Stimulated activated CD4-positive, alpha-beta T cell treated with anti-CD3 and anti-CD28 coated beads, Interleukin-12 subunit alpha, Interleukin-12 subunit beta, amount 100 ng/mL, for 4 hours (primary cell): ENCODE measurements around the gene C5.
"Not testable (repeated sequence)": the region's sequence is repeated elsewhere in the genome, so short reads cannot be mapped to it uniquely, and the experiment has no call there.

Experiments
- DNase-seq: peaks from one replicate; pipeline ENCODE4 v3.0.0-alpha.2; 2020

The C5 gene

GRCh38 chr9:121050128-121050988, at the start of gene C5:
Gene C5 (minus strand): TSS chr9:121050275. CDS start chr9:121050246, 29 bp downstream.
- no peak for DNase-seq

GRCh38 chr9:121098567-121099198, 48.6 kb upstream of the C5 start:
- DNase-seq: no peak

DNA sequence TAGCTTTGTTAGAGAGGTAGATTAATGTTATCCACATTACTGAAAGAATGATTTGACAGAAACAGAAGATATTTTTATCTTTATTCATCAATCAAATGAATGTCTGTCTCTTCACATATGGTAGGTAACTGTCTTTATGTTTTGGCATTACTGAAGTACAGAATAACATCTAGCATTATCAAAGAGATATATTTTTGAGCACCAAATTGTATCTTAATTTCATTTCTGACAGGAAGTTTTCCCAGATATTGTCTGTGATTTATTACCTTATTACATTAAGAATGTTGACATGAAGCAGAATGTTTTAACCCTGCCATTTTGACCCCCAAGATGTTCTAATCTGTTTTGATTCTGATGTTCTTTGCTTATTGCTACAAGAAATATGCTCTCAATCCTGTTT, 45.0 kb upstream of the C5 start:
- no peak for DNase-seq

GRCh38 chr9:121090743-121091142, 40.7 kb upstream of the C5 start:
- DNase-seq: not testable (repeated sequence)

GRCh38 chr9:121088576-121088975, 38.5 kb upstream of the C5 start:
- DNase-seq: no peak

- no peak for DNase-seq
Measured at GRCh38 chr9:121085661-121086060, 35.6 kb upstream of the C5 start.

- no peak for DNase-seq
Measured at GRCh38 chr9:121082075-121082474, 32.0 kb upstream of the C5 start.

GRCh38 chr9:121075251-121076036, 25.4 kb upstream of the C5 start:
- DNase-seq: no peak

- DNase-seq: peak; percentile 87
Measured at GRCh38 chr9:121074370-121075250, 24.5 kb upstream of the C5 start, which contains the start of gene CNTRL. Gene CNTRL (plus strand): TSS chr9:121074955. CDS start chr9:121088327, 13,372 bp downstream.

DNA sequence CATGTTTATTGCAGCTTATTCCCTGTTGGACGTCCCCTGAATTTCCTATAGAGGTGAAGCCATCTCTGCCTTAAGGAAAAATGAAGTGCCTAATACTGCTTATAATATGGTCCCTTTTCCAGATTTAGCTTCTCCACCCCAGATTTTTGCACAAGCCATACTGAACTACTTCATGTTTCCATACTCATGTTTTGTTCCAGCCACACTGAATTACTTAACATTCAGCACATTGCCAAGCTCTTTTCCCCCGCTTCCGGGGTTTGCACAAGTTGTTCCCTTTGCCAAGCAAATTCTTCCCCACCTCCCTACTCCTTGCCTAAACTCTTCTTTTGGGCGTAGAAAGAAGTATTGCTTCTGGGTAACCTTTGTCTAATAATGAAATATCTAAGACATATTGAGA, 23.0 kb upstream of the C5 start:
- DNase-seq: no peak

GRCh38 chr9:121071756-121072421, 21.8 kb upstream of the C5 start:
- DNase-seq: no peak

GRCh38 chr9:121071370-121071755, 21.3 kb upstream of the C5 start:
- no peak for DNase-seq

- no peak for DNase-seq
Measured at GRCh38 chr9:121069396-121069795, 19.3 kb upstream of the C5 start.

- no peak for DNase-seq
Measured at GRCh38 chr9:121067640-121068039, 17.6 kb upstream of the C5 start.

DNA sequence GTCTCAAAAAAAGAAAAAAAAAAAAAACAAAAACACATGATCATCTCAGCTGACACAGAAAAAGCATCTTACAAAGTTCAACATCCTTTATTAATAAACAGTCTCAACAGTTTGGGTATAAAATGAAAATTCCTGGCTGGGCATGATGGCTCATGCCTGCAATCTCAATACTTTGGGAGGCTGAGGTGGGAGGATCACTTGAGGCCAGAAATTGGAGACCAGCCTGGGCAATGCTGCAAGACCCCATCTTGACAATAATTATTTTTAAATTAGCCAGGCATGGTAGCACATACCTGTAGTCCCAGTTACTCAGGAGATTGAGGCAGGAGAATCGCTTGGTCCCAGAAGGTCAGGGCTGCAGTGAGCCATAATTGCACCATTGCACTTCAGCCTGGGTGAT, 16.8 kb upstream of the C5 start:
- DNase-seq: no peak

DNA sequence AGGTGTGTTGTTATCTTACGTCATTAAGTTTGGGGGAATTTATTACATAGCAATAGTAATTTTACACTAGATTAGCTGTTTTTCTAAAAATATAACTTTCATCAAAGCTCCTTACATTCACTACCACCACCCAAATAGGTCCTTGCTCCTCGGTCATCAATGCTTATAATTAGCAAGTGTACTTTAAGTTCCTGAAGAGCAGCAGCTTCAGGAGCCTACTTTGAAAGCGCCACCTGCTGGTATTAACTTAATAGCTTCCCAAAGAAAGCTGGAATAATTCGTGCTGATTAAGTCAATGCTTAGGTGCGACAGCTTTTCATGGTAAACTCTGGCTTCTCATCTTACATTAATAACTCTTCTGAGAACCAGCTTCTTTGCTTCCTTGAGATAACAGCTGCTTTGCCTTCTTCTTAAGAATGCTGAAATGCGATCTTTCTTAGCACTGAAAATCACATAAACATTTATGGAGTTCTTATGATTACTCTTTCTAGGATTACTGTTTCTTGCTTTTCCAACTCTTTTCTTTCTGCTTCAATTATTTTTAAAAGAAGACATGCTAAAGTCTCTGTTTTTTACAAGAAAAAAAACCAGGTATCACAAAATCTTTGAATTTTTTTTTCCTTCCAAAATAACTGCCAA, 10.0 kb upstream of the C5 start:
- no peak for DNase-seq

DNA sequence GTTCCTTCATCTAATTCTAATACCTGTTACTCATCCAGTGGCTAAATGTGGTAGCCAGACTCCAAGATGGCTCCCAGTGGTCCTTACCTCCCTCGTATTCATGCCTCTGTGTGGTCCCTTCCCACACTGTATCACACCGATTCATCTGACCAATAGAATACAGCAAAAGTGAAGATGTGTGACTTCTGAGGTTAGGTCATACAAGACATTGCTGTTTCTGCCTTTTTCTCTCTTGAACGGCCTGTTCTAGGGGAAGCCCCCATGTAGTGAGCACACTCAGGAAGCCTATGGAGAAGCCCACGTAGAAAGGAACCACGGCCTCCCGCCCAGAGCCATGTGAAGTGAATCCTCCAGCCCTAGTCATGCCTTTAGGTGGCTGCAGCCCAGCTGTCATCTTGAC, 9.4 kb upstream of the C5 start:
- no peak for DNase-seq

- no peak for DNase-seq
Measured at GRCh38 chr9:121057821-121058220, 7.7 kb upstream of the C5 start.

GRCh38 chr9:121055642-121056143, 5.6 kb upstream of the C5 start:
- DNase-seq: no peak

GRCh38 chr9:121053544-121053943, 3.5 kb upstream of the C5 start:
- DNase-seq: no peak

GRCh38 chr9:121048618-121049017, 1.5 kb downstream of the C5 start:
- DNase-seq: no peak
